NCI-H345 treated with DMSO at 0.1 percent for 48 hours (cell line): ENCODE results near the gene LRMDA.

Source experiments
- DNase-seq: peaks from one replicate; lab custom pipeline; 2025; ENCODE audit not compliant: unreplicated experiment; lab: John Stamatoyannopoulos, UW

LRMDA gene

DNA sequence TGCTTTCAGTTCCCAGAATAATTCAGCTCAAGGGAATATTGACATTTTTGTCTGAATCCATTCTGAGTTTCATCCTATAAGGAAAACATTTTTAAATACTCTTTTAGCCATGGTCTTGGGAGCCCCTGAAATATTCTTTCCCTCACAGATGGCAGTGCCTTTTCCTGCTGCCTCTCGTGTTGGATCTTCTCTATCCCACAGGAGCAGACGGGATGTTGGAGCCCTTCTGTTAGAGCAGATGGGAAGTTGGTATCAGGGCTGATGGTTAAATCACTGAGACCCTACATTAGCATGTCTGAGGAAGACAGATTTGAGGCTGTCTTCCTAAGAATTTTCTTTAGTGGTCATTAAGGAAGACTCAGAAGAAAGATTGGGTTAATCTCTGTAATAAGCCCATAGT is 737.8 kb downstream of the LRMDA start:
- DNase-seq: no peak

GRCh38 chr10:76172020-76172419 is 740.6 kb downstream of the LRMDA start:
- peak; percentile 44 for DNase-seq

GRCh38 chr10:76175533-76176165 is 744.2 kb downstream of the LRMDA start:
- DNase-seq: no peak

- no peak for DNase-seq
These were observed 744.7 kb downstream of the LRMDA start for GRCh38 chr10:76176166-76176550.

DNA sequence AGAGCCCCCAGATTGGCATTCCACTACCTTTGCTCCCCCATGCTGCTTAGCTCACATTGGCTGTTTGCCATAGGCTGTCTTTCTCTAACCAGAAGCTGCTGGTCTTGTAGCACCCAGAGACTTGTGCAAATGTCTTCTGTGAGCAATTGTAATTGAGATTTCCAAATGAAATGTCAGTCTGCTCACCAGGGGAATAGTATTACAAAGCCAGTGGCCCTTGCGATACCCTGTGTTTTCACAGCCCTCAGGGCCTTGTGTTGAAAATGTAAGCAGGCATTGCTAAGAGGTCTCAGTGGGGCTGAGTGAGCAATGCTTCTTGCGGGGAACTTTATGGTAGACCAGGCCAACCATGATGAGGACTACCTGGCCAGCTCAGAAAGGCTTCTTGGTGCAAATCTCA is 746.5 kb downstream of the LRMDA start:
- no peak for DNase-seq

GRCh38 chr10:76178532-76179292 is 747.3 kb downstream of the LRMDA start:
- no peak for DNase-seq

GRCh38 chr10:76179806-76180205 is 748.4 kb downstream of the LRMDA start:
- DNase-seq: no peak

DNA sequence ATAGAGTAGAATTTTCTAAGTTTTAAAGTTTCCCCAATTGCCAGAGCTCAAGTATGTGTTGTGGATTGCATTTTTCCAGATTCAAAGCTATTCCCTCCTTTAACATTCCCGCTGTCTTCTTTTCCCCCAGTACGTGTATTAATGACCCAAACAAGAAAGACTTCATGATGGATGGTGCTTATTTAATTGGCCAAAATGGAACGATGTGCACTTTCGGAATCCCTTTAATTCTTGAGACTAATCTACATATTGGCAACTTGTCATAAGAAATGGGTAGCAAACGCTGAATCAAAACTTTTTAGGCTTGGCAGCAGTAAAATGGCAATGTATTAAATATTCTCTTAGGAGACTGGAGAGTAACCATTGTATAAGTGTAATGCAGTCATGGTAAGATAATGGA is 753.2 kb downstream of the LRMDA start:
- DNase-seq: no peak

DNA sequence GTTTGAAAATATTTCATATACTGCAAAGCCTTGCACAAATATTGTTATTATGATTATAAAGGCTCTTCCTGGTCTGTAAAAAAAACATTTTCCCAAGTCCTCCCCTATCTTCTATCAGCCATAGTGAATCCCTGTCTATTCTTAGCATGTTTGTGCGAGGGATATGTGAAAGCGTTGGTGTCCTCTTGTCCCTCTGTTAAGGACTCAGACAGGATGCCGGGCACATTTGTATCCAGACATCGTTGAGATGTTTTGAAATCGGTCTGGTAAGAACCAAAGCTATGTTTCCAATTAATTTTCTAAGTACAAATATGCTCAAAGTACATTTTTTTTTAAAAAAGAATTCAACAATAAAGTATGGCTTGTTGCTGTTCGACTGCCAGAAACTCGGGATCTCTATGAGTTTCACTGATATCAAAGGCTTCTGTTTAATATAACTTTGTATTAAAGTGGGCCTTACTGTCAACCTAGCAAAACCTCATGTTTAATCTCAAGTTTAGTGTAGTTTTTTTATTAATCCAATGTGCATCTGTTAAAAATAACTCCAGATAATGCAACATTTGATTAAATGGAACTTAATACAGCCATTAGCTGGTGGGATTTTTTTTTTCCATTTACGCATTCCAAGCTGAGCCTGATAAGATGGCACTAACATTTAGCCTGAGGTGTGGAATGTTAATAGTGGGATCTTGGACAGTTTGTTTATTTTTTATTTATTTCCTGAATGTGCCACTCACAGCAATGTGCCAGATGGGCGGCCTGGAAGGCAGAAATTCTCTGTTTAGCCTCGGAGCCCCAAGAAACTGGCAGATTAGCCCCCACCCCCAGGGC is 754.3 kb downstream of the LRMDA start:
- no peak for DNase-seq

- no peak for DNase-seq
These were observed 756.8 kb downstream of the LRMDA start for GRCh38 chr10:76188216-76188615.

DNA sequence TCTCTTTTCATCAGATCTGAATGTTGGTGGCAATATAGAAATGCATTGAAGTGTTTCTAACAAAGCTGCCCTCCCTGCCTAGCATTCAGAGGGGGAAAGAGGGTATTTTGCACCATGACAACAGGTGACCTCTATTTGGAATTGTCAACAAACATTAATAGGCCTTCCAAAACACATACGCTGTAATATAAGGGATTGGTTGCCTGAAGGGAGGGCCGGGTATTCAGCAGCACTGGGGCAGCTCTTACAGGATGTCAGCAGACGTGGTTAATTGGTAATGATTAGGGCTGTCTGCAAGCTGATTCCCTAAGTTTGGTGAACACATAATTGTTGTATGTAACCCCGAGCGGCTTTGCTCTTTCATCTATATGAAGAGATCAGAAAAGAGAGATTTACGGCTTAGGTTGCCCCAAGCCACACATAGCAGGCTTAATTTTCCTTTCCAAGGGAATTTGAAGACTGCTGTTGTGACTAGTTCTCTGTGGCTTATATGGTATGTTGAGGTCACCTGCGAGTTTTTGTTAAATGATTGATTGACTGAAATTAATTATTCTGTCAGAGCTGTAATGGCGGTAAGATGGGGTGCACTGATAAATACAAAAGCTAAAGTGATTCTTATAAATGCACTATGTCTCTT is 759.3 kb downstream of the LRMDA start:
- DNase-seq: no peak

GRCh38 chr10:76191336-76191735 is 759.9 kb downstream of the LRMDA start:
- DNase-seq: no peak

DNA sequence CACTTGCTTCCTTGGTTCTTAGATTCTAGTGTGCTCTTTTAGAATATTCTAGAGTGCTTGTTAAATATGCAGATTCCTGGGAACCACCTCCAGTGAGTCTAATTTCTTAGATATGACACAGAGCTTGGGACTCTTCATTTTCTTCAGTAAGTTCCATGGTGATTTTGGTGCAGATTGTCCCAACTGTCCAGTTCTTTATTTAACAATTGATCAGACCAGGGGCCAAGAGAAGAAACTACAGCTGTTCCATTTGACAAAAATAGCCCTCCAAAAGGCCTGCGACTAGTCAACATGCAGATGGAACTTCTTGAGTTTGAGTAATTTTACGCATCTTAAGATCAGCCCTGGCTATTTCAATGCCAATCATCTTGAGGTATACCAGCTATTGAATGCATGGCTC is 760.7 kb downstream of the LRMDA start:
- DNase-seq: no peak

DNA sequence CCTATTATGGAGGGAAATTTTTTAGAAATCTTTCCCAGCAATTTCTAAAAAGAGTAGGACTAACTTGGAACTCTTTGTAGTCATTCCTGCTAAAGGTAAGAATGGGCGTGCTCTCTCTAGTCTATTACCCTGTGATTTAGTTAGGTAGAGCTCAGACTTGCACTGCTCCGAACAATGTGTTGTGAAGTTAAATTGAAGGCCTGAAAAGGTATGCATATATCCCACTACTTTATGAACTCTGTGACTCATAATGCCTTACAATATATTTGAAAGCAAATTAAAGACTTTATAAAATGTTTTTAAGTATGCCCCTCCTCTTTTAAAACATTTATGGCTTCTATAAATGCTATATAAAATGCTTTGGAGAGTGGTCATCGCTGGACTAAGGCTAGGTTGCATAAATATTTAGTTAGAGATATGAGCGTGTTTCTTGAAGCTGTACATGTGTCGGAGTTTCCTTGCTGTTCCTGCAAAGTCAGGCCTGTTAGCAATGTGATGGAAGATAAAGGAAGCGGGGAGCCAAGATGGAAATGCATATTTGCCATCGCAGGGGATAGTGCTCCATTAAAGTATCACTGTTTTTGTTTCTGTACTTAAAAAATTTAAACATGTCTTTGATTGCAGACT is 761.4 kb downstream of the LRMDA start:
- DNase-seq: no peak

GRCh38 chr10:76195654-76196390 is 764.4 kb downstream of the LRMDA start:
- DNase-seq: no peak

DNA sequence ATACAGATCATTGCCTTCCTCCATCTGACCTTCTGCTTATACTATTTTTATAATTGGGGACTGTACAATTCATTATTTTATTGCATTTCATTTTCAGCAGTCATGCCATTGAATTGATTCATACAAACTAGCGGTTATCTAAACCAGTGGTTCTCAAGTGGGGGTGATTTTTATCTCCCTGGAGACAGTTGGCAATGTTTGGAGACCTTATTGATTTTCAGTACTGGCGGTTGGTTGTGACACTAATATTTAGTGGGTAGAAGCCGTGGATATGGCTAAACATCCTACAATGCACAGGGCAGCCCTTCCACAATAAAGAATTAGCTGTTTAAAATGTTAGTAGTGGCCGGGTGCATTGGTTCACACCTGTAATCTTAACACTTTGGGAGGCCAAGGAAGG is 765.9 kb downstream of the LRMDA start:
- DNase-seq: no peak

DNA sequence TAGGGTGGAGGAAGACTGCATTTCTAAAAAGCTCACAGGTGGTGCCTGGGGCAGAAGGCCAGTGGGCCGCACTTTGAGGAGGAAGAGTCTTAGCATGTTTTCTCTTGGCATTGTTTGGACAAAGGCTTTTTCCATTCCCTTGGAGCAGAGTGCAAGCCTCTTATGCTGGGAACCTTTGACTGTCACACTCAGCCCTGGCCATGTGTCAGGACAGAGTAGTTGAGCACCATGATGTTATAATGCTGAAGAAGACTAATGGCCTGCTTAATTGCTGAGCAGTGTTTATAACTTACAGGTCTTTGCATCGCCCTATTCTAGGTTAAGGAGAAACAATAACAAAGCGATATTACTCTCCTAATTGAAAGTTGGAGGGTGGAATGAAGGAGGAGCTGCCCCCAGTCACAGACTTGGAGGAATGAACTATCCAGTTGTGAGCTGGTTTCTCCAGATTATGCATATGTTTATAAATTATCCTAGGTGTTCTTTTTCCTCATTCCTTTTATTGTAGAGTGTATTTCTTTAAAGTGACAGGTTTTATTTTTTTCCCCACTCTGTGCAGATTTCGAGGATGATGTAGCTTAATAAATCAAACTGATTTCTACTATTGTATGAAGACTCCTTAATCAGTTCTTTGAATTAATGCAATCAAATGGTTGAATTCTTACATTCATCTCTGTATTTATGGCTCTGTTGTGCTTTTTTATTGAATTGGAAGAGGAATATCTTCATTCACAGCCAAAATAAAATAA is 767.0 kb downstream of the LRMDA start:
- no peak for DNase-seq

DNA sequence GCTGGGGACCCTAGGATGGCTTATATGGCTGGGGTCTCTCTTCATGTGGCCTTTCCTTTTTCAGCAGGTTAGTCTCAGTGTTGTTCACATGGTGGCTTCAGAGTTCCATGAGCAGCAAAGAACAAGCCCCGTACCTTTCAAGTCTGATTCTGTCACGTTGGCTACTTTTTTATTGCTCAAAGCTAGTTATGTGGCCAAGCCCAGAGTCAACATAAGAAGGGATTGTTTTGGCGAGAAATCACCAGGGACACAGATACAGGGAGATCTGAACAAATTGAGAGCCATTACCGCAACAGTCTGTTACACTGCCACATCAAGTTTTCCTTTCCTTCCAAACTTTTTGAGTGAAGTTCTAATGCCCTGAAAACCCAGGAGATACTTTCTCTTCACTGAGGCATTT is 770.5 kb downstream of the LRMDA start:
- no peak for DNase-seq

DNA sequence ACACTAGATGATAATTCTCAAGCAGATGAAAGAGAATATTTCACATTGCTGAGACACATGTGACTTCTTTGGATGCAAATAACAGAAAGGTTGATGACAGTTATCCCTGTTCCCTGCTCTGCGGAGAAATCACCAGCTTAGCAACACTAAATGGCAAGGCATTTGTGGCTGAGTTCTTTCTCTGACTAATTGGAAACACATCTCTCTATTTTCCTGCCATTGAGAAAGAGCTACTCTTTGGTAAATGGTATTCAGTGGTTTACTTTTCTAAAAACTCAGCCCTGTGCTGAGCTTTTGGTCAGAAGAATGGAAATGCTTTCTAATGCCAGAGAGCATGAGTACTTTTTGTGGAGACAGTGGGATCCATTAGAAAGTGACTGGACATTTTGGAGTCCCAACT is 771.4 kb downstream of the LRMDA start:
- DNase-seq: no peak

- DNase-seq: no peak
These were observed 773.9 kb downstream of the LRMDA start for GRCh38 chr10:76205361-76205760.
